ENCODE data around the gene TNRC6A. TPM values are rescaled to one million over a fixed set of nuclear protein-coding genes. Genes with fewer than 3 reads are reported as not detected.

The TNRC6A gene
- 19.9 and 24.3 TPM in 2 replicates for total RNA-seq

GRCh38 chr16:24729243-24729950 is at the start of gene TNRC6A:
Gene TNRC6A, plus strand, starts transcription at chr16:24729651. Its CDS starts 191 bp downstream, at chr16:24729842.

GRCh38 chr16:24845726-24846547 is 116.5 kb downstream of the TNRC6A start, which contains the start of gene SLC5A11:
Gene SLC5A11, plus strand, starts transcription at chr16:24845963. Its CDS starts 12,681 bp downstream, at chr16:24858644.

Other genes starting within 250 kb of the TNRC6A start
- 21.0 and 30.5 TPM in 2 replicates for gene RBBP6, start 190.1 kb upstream of the TNRC6A start, total RNA-seq
- not detected in 2 replicates for gene SLC5A11, start 116.3 kb downstream of the TNRC6A start, total RNA-seq

Data from myometrial cell (primary cell).